Heart left ventricle (tissue), 13 donors: ENCODE results near the gene LRRN4.

Source experiments
- POLR2A ChIP-seq, 2 donors: fragments of 450-650 bp; IDR thresholded peaks; one replicate each; pipeline ENCODE4 v1.6.1; 2017; ENCODE audit warnings: antibody characterized with exemption in 2 of 2, mild to moderate bottlenecking in 2 of 2, moderate library complexity in 2 of 2
- TF ChIP-seq, protein P1 (sequence below), 12 donors: fragments of 200-600 bp; sonication (generic) in 4 of 12; IDR thresholded peaks; one replicate each; pipeline versions ENCODE4 v1.5.0 to v1.8.0; 2018 to 2022; ENCODE audit warnings: antibody characterized with exemption in 12 of 12, mild to moderate bottlenecking in 5 of 12
- donor health status: ischemic (EF 13 %, LVEDD 7.1; RV severe dilation, severe dysfunction).
- donor health status: DM: no; HTN: yes; CAD: no.
- donor health status: DM: no; HTN: no; CAD: no.
- donor health status: ischemic (EF 25% LVEDD 6.9; RV normal size, moderate dysfunction).
- donor health status: ischemic (EF 25% LVEDD 5.7; RV mildly dilated, moderate dysfunction).
- donor health status: ischemic (EF 35%, LVEDD 5.7; RV mildly dilated, moderate dysfunction).
- donor health status: nonischemic (EF 11% LVEDD 7.7; RV severe dilation, severe dysfunction).
- donor health status: DM: yes; HTN: yes; CAD: no.
- donor health status: PGD.
- donor health status: ischemic (EF 29% LVEDD 5.4; RV normal size, mild dysfunction).
- donor health status: nonischemic (EF 23%, LVEDD 6.1; RV moderate dilation, normal function).

DNA sequence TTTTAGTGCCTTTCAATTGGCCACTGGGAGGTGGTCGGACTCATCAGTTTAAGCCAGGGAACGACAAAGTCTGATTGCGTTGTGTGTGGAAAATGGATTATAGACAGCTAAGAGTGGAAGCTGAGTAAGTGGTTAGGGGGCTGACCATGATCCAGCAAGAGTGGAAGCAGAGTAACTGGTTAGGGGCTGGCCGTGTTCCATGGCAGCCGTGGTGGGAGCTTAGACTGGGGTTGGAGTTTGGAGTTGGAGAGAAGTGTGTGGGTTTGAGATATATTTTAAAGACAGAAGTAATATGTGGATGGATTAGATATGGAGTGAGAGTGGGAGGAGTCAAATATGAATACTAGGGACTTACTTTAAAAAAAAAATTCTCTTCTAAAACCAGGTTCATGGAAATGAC, 41.7 kb downstream of the LRRN4 start:
- TF ChIP-seq, protein P1, sequence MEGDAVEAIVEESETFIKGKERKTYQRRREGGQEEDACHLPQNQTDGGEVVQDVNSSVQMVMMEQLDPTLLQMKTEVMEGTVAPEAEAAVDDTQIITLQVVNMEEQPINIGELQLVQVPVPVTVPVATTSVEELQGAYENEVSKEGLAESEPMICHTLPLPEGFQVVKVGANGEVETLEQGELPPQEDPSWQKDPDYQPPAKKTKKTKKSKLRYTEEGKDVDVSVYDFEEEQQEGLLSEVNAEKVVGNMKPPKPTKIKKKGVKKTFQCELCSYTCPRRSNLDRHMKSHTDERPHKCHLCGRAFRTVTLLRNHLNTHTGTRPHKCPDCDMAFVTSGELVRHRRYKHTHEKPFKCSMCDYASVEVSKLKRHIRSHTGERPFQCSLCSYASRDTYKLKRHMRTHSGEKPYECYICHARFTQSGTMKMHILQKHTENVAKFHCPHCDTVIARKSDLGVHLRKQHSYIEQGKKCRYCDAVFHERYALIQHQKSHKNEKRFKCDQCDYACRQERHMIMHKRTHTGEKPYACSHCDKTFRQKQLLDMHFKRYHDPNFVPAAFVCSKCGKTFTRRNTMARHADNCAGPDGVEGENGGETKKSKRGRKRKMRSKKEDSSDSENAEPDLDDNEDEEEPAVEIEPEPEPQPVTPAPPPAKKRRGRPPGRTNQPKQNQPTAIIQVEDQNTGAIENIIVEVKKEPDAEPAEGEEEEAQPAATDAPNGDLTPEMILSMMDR (IDR thresholded peaks at IDR 0.05), result no peak
- no peak for TF ChIP-seq POLR2A (IDR thresholded peaks at IDR 0.05)
